ENCODE measurements around the gene NOVA2.

DNA sequence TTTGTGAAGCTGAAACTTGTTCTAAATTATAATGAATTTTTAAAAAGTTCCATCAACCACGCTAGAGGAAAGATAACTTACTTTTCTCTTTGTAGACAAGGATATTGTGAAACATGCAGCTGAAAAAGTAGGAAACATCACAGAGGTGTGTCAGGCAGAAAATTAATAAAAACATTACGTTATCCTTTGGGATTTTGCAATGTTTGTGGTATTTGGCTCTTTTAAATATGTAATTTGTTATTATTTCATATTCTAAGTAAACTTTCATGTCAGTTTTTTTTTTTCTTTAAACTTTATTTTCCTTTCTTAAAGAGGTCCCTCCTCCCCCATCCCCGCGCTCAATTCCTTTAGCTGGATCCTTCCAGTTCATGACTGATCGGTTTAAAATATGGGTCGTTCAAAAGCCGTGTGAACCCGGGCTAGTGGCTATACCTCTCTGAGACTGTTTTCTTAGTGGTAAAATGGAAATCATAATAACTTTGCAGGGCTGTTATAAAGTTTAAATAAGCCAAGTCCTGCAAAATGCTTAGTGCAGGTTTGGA is 20.9 kb upstream of the NOVA2 start:
- TF ChIP-seq, protein P1, sequence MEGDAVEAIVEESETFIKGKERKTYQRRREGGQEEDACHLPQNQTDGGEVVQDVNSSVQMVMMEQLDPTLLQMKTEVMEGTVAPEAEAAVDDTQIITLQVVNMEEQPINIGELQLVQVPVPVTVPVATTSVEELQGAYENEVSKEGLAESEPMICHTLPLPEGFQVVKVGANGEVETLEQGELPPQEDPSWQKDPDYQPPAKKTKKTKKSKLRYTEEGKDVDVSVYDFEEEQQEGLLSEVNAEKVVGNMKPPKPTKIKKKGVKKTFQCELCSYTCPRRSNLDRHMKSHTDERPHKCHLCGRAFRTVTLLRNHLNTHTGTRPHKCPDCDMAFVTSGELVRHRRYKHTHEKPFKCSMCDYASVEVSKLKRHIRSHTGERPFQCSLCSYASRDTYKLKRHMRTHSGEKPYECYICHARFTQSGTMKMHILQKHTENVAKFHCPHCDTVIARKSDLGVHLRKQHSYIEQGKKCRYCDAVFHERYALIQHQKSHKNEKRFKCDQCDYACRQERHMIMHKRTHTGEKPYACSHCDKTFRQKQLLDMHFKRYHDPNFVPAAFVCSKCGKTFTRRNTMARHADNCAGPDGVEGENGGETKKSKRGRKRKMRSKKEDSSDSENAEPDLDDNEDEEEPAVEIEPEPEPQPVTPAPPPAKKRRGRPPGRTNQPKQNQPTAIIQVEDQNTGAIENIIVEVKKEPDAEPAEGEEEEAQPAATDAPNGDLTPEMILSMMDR (IDR thresholded peaks at IDR 0.05 in 8 of 11, conservative IDR thresholded peaks at IDR 0.05 in 3 of 11), result no peak
- TF ChIP-seq POLR2AphosphoS5 (IDR thresholded peaks at IDR 0.05), result no peak
